Neuronal stem cell (in vitro differentiated cells): ENCODE results near the gene NPPA.

Experiments used
- DNase-seq: peaks from one replicate; pipeline ENCODE4 v3.0.0-alpha.2; 2013; ENCODE audit warnings: low spot score
- H2AFZ ChIP-seq: one replicate; pipeline ENCODE4 v1.6.1; 2013; ENCODE audit warnings: mild to moderate bottlenecking, low read length, inconsistent platforms
- H2AK5ac ChIP-seq: 2 replicates; pipeline ENCODE4 v1.6.1; 2013; ENCODE audit warnings: low read depth, mild to moderate bottlenecking, inconsistent platforms, low read length, moderate library complexity, mixed read lengths
- H2BK120ac ChIP-seq: 2 replicates; pipeline ENCODE4 v1.6.1; 2013; ENCODE audit warnings: low read depth, mild to moderate bottlenecking, inconsistent platforms, low read length, moderate library complexity, mixed read lengths
- H2BK12ac ChIP-seq: one replicate; pipeline ENCODE4 v1.6.1; 2013; ENCODE audit warnings: low read length, inconsistent platforms
- H2BK15ac ChIP-seq: 2 replicates; pipeline ENCODE4 v1.6.1; 2013; ENCODE audit warnings: mild to moderate bottlenecking, low read length, inconsistent platforms, mixed read lengths
- H2BK5ac ChIP-seq: one replicate; pipeline ENCODE4 v1.6.1; 2013; ENCODE audit warnings: inconsistent platforms, mild to moderate bottlenecking, low read length, moderate library complexity
- H3K14ac ChIP-seq: one replicate; pipeline ENCODE4 v1.6.1; 2013; ENCODE audit warnings: low read length, inconsistent platforms
- H3K18ac ChIP-seq: 2 replicates; pipeline ENCODE4 v1.6.1; 2013; ENCODE audit warnings: low read length, inconsistent platforms
- H3K23ac ChIP-seq: 2 replicates; pipeline ENCODE4 v1.6.1; 2013; ENCODE audit warnings: low read depth, mild to moderate bottlenecking, mixed read lengths, low read length, inconsistent platforms; ENCODE audit not compliant: poor library complexity
- H3K27ac ChIP-seq: replicated peaks from 3 replicates; pipeline ENCODE4 v1.5.1; 2013; ENCODE audit warnings: low read length, inconsistent platforms
- H3K27me3 ChIP-seq, 3 experiments: 2 replicates each; pipeline ENCODE4 v1.6.1; 2013; ENCODE audit warnings: low read length in 3 of 3, mild to moderate bottlenecking in 2 of 3, inconsistent platforms in 1 of 3, low read depth in 1 of 3, mixed read lengths in 1 of 3, moderate library complexity in 1 of 3; ENCODE audit not compliant: control insufficient read depth in 3 of 3, insufficient read depth in 3 of 3
- H3K36me3 ChIP-seq, 2 donors: replicated peaks in 1 of 2; 2 replicates each; pipeline ENCODE4 v1.6.1; 2013; ENCODE audit warnings: low read length in 2 of 2; ENCODE audit not compliant: control insufficient read depth in 2 of 2, insufficient read depth in 2 of 2
- H3K4ac ChIP-seq: 2 replicates; pipeline ENCODE4 v1.6.1; 2013; ENCODE audit warnings: inconsistent platforms, mild to moderate bottlenecking, low read length, moderate library complexity
- H3K4me1 ChIP-seq, 2 donors: 1 replicate in 1 of 2; 2 replicates in 1 of 2; pipeline ENCODE4 v1.6.1; 2013; ENCODE audit warnings: low read length in 2 of 2, low read depth in 1 of 2; ENCODE audit not compliant: control insufficient read depth in 2 of 2, insufficient read depth in 1 of 2
- H3K4me2 ChIP-seq: one replicate; pipeline ENCODE4 v1.6.1; 2013; ENCODE audit warnings: mild to moderate bottlenecking, low read length, inconsistent platforms; ENCODE audit not compliant: insufficient read depth, poor library complexity, severe bottlenecking
- H3K4me3 ChIP-seq, 2 donors: 2 replicates each; pipeline ENCODE4 v1.5.1; 2013; ENCODE audit warnings: low read length in 2 of 2, mild to moderate bottlenecking in 2 of 2, inconsistent platforms in 1 of 2, moderate library complexity in 1 of 2
- H3K79me1 ChIP-seq: one replicate; pipeline ENCODE4 v1.6.1; 2013; ENCODE audit warnings: low read depth, mild to moderate bottlenecking, inconsistent platforms, low read length, moderate library complexity
- H3K9ac ChIP-seq: one replicate; pipeline ENCODE4 v1.6.1; 2013; ENCODE audit warnings: mild to moderate bottlenecking, low read depth, low read length, inconsistent platforms; ENCODE audit not compliant: poor library complexity
- H3K9me3 ChIP-seq, 2 donors: replicated peaks in 1 of 2; 2 replicates each; pipeline versions ENCODE3 to v1.6.1; 2013; ENCODE audit warnings: low read length in 2 of 2, mild to moderate bottlenecking in 2 of 2, inconsistent platforms in 1 of 2, low read depth in 1 of 2, mixed read lengths in 1 of 2, moderate library complexity in 1 of 2; ENCODE audit not compliant: control insufficient read depth in 2 of 2, insufficient read depth in 1 of 2
- H4K8ac ChIP-seq: one replicate; pipeline ENCODE4 v1.6.1; 2013; ENCODE audit warnings: low read depth, mild to moderate bottlenecking, inconsistent platforms, low read length, moderate library complexity
- H4K91ac ChIP-seq: one replicate; pipeline ENCODE4 v1.6.1; 2013; ENCODE audit warnings: low read length, low read depth, mild to moderate bottlenecking, inconsistent platforms; ENCODE audit not compliant: poor library complexity
- WGBS, 2 donors: extraction: QIAGEN DNeasy Blood & Tissue Kit; methylation state at CpG; one replicate each; pipeline ENCODE4 v1.1.7; 2013; ENCODE audit warnings: missing lambda C conversion rate in 2 of 2, mixed read lengths in 1 of 2; ENCODE audit not compliant: insufficient read length in 2 of 2, insufficient replicate concordance in 1 of 2; ENCODE audit errors: extremely low coverage in 2 of 2; 5-methylcytosine and 5-hydroxymethylcytosine counted together

The NPPA gene

DNA sequence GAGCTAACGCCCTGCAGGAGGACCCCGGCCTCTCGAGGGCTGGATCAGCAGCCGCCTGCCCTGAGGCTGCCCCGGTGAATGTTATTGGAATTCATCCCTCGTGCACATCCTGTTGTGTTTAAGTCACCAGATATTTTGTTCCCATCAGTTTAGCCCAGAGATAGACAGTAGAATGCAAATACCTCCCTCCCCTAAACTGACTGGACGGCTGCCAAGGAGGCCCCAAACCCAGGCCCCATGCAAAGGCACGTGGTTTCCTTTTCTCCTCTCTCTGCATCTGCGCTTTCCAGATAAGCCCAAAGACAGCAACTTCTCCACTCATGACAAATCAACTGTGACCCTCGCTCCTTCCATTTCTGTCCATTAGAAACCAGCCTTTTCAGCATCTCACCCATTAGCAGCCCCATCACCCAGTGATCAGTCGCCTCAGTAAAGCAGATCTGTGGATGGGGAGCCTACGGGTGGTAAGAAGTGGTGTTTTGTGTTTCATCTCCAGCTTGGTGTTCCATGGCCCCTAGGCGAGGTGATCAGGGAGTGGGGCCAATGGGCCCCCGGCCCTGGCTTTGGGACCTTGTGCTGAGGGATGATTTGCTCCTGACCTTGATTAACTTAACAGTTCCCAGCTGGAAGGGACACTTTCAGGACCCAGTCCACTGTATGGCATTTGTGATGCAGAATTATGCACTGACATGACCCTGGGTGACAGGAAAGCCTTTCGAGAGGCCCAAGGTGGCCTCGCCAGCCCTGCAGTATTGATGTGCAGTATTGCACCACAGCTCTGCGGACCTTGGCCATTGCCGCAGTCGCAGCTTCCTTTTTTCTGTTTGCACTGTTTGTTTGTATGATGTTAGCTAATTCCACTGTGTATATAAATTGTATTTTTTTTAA, 5.2 kb downstream of the NPPA start:
- no peaks in the 10 kb centered on the region for H3K4me1 ChIP-seq
- H3K23ac ChIP-seq = peak overlapping the region; percentile 4
- no peak overlapping the region for H3K18ac ChIP-seq
- H3K14ac ChIP-seq = no peak overlapping the region
- no peak overlapping the region for H3K4ac ChIP-seq
- H3K9me3 ChIP-seq = no peaks in the 10 kb centered on the region
- H3K27me3 ChIP-seq = no peaks in the 10 kb centered on the region
- DNase-seq = no peak
- H2AFZ ChIP-seq = no peak overlapping the region
- no peak overlapping the region for H3K4me2 ChIP-seq
- no peak overlapping the region for H3K9ac ChIP-seq
- H3K4me3 ChIP-seq = no peak overlapping the region
- no peak overlapping the region for H2BK5ac ChIP-seq
- H3K27ac ChIP-seq = no peak overlapping the region
- no CpG with 5 or more reads among the region's 19 CpGs for WGBS, 2 donors
- no peak overlapping the region for H2BK15ac ChIP-seq
- H4K91ac ChIP-seq = no peak overlapping the region
- no peak overlapping the region for H2BK120ac ChIP-seq
- H2BK12ac ChIP-seq = no peak overlapping the region
- peaks cover 59 to 87% of the 10 kb centered on the region in 2 donors for H3K36me3 ChIP-seq
- no peak overlapping the region for H2AK5ac ChIP-seq
- no peak overlapping the region for H4K8ac ChIP-seq
- peaks cover 2% of the 10 kb centered on the region for H3K79me1 ChIP-seq

DNA sequence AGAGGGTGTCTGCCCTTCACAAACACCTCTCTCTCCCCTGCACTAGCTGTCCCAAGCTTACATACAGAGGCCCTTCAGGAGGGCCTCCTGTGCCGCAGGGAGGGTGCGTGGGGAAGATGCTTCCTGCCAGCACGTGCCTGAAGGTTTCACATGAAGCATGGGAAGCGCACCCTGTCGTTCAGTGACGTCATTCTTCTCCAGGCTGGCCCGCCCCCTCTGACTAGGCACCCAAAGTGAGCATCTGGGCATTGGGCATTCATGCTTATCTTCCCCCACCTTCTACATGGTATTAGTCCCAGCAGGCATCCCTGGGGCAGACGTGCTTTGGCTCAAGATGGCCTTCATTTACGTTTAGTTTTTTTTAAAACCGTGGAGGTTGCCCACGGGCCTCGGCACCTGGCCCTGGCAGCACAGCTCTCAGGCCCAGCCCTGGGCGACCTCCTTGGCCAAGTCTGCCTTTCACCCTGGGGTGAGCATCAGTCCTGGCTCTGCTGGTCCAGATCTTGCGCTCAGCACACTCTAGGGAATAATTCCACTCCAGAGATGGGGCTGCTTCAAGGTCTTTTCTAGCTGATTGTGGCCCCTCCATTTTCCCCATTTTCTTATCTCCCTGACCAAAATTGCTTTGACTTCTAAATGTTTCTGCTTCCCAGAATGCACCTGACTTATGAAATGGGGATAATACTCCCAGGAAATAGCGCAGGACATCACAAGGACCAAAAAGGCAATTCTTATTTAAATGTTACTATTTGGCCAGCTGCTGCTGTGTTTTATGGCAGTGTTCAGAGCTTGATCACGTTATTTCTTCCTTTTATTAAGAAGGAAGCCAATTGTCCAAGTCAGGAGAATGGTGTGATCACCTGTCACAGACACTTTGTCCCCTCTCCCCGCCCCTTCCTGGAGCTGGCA, 6.1 kb downstream of the NPPA start:
- no peak overlapping the region for H3K9ac ChIP-seq
- no peak overlapping the region for H3K14ac ChIP-seq
- no peak overlapping the region for H2BK120ac ChIP-seq
- WGBS, 2 donors = no CpG with 5 or more reads among the region's 17 CpGs
- no peak overlapping the region for H4K8ac ChIP-seq
- no peaks in the 10 kb centered on the region for H3K27me3 ChIP-seq
- H2BK5ac ChIP-seq = no peak overlapping the region
- H4K91ac ChIP-seq = no peak overlapping the region
- no peak overlapping the region for H3K18ac ChIP-seq
- no peak overlapping the region for H3K27ac ChIP-seq
- no peak overlapping the region for H2AFZ ChIP-seq
- H3K4ac ChIP-seq = no peak overlapping the region
- no peak overlapping the region for H2AK5ac ChIP-seq
- H2BK12ac ChIP-seq = no peak overlapping the region
- no peak overlapping the region for H3K4me2 ChIP-seq
- no peaks in the 10 kb centered on the region for H3K9me3 ChIP-seq
- H3K23ac ChIP-seq = no peak overlapping the region
- DNase-seq = no peak
- no peaks in the 10 kb centered on the region for H3K4me1 ChIP-seq
- H3K4me3 ChIP-seq = peak overlapping the region in 1 of 2 donors; percentile 45
- H2BK15ac ChIP-seq = no peak overlapping the region
- H3K79me1 ChIP-seq = peaks cover 2% of the 10 kb centered on the region
- peaks cover 68 to 91% of the 10 kb centered on the region in 2 donors for H3K36me3 ChIP-seq

DNA sequence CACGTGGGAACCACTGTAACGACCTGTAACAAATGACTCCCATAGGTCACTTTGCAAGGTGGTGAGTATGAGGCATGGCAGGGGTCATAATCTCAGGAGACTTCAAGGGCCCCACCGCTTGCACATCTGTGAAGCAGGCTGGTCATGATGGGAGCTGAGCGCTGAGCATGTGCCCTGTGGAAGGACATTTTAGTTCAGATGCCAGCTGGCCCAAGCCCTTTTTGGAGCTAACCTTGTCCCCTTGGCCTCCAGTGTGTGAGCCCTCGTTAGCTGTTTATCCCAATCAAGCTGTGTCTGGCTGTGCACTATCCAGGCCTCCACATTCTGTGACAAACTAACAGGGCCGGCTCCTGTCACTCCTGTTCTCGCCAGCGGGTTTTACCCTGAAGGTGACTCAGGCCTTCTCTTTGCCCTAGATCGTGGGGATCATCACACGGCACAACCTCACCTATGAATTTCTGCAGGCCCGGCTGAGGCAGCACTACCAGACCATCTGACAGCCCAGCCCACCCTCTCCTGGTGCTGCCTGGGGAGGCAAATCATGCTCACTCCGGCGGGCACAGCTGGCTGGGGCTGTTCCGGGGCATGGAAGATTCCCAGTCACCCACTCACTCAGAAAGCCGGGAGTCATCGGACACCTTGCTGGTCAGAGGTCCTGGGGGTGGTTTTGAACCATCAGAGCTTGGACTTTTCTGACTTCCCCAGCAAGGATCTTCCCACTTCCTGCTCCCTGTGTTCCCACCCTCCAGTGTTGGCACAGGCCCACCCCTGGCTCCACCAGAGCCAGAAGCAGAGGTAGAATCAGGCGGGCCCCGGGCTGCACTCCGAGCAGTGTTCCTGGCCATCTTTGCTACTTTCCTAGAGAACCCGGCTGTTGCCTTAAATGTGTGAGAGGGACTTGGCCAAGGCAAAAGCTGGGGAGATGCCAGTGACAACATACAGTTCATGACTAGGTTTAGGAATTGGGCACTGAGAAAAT, 7.6 kb downstream of the NPPA start:
- Histone ChIP-seq H3K27ac (no peak overlapping the region), H2BK12ac (no peak overlapping the region), H2AK5ac (no peak overlapping the region), H3K4me1 (no peaks in the 10 kb centered on the region), H3K14ac (no peak overlapping the region), H2AFZ (no peak overlapping the region), H3K4ac (no peak overlapping the region), H3K36me3 (peaks cover 78 to 97% of the 10 kb centered on the region in 2 donors), H2BK15ac (no peak overlapping the region), H4K8ac (no peak overlapping the region), H4K91ac (no peak overlapping the region), H3K23ac (no peak overlapping the region), H3K27me3 (no peaks in the 10 kb centered on the region), H3K18ac (no peak overlapping the region), H3K4me2 (peak overlapping the region; percentile 12), H3K9me3 (no peaks in the 10 kb centered on the region), H3K79me1 (peaks cover 2% of the 10 kb centered on the region), H2BK120ac (no peak overlapping the region), H2BK5ac (no peak overlapping the region), H3K4me3 (no peak overlapping the region), H3K9ac (no peak overlapping the region)
- WGBS, 2 donors = no CpG with 5 or more reads among the region's 20 CpGs
- DNase-seq = no peak
